ENCODE data around the gene ADAMTS10. TPM values are rescaled to one million over a fixed set of nuclear protein-coding genes. Genes with fewer than 3 reads are reported as not detected.

Gene ADAMTS10
- total and polyA plus RNA-seq, 2 of the 13 experiments (the other 11 are each of a cell fraction or from before 2014, with no cell fraction given), result 0.49 to 1.7 TPM

DNA sequence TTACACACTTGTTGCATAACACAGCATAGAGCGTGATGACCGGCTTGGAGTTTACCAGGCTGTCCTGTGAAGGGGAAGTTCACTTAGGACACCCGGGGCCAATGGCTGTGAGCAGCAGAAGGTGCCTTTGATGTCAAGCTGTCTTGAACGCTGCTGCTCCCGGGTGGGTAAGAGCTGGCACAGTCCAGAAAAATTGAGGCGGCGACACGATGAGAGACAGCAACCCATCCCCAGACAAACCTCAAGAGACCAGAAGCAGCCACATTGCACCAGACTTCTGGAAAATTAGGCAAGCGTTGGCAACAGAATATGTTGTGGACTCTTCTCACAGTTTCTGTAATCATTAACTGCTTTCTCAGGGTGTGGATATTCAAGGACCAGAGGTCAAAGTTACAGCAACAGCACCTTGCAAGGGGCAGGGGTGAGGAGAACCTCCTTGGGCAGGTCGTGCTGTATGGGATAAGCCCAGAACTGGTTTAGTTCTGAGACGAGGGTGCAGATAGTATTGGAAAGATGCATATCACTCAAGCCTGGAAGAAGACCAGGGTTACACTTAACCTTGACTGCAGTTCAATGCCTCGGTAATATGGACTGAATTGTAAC lies 30.0 kb upstream of the ADAMTS10 start (continued):
- TF ChIP-seq, protein P1, sequence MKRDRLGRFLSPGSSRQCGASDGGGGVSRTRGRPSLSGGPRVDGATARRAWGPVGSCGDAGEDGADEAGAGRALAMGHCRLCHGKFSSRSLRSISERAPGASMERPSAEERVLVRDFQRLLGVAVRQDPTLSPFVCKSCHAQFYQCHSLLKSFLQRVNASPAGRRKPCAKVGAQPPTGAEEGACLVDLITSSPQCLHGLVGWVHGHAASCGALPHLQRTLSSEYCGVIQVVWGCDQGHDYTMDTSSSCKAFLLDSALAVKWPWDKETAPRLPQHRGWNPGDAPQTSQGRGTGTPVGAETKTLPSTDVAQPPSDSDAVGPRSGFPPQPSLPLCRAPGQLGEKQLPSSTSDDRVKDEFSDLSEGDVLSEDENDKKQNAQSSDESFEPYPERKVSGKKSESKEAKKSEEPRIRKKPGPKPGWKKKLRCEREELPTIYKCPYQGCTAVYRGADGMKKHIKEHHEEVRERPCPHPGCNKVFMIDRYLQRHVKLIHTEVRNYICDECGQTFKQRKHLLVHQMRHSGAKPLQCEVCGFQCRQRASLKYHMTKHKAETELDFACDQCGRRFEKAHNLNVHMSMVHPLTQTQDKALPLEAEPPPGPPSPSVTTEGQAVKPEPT (CRISPR knock-in tag; IDR thresholded peaks at IDR 0.05; ENCODE audit: low read depth), result no peak
- peak; percentile 57 for TF ChIP-seq ZNF687 (CRISPR knock-in tag; IDR thresholded peaks at IDR 0.05)
- TF ChIP-seq MAX (IDR thresholded peaks at IDR 0.05), result 0 out of 2 replicates have a peak, but pooled peaks have one; percentile 13
- TF ChIP-seq, protein P2, sequence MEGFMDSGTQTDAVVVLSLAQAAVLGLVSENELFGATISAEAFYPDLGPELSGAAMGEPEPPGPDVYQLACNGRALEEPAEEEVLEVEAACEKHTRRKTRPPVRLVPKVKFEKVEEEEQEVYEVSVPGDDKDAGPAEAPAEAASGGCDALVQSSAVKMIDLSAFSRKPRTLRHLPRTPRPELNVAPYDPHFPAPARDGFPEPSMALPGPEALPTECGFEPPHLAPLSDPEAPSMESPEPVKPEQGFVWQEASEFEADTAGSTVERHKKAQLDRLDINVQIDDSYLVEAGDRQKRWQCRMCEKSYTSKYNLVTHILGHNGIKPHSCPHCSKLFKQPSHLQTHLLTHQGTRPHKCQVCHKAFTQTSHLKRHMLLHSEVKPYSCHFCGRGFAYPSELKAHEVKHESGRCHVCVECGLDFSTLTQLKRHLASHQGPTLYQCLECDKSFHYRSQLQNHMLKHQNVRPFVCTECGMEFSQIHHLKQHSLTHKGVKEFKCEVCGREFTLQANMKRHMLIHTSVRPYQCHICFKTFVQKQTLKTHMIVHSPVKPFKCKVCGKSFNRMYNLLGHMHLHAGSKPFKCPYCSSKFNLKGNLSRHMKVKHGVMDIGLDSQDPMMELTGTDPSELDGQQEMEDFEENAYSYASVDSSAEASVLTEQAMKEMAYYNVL (CRISPR knock-in tag; IDR thresholded peaks at IDR 0.05; ENCODE audit: borderline replicate concordance), result no peak
- TF ChIP-seq ZZZ3 (CRISPR knock-in tag; IDR thresholded peaks at IDR 0.05; ENCODE audit: borderline replicate concordance), result no peak
- TF ChIP-seq RCOR2 (CRISPR knock-in tag; IDR thresholded peaks at IDR 0.05), result peak; percentile 28; the same call in 1 of the 2 replicates
- 0 out of 2 replicates have a peak, but pooled peaks have one; percentile 61 for TF ChIP-seq ARNT2 (CRISPR knock-in tag; IDR thresholded peaks at IDR 0.05; ENCODE audit: low read depth)
- TF ChIP-seq, protein P3, sequence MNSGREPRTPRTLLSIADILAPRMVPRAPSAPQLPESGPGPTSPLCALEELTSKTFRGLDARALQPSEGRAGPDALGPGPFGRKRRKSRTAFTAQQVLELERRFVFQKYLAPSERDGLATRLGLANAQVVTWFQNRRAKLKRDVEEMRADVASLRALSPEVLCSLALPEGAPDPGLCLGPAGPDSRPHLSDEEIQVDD (CRISPR knock-in tag; IDR thresholded peaks at IDR 0.05; ENCODE audit: borderline replicate concordance), result no peak
- TF ChIP-seq, protein P4, sequence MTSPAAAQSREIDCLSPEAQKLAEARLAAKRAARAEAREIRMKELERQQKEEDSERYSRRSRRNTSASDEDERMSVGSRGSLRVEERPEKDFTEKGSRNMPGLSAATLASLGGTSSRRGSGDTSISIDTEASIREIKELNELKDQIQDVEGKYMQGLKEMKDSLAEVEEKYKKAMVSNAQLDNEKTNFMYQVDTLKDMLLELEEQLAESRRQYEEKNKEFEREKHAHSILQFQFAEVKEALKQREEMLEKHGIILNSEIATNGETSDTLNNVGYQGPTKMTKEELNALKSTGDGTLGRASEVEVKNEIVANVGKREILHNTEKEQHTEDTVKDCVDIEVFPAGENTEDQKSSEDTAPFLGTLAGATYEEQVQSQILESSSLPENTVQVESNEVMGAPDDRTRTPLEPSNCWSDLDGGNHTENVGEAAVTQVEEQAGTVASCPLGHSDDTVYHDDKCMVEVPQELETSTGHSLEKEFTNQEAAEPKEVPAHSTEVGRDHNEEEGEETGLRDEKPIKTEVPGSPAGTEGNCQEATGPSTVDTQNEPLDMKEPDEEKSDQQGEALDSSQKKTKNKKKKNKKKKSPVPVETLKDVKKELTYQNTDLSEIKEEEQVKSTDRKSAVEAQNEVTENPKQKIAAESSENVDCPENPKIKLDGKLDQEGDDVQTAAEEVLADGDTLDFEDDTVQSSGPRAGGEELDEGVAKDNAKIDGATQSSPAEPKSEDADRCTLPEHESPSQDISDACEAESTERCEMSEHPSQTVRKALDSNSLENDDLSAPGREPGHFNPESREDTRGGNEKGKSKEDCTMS (CRISPR knock-in tag; conservative IDR thresholded peaks at IDR 0.05), result no peak
- no peak; the same call in 1 of the 2 replicates for TF ChIP-seq ZNF232 (CRISPR knock-in tag; IDR thresholded peaks at IDR 0.05; ENCODE audit: borderline replicate concordance)
- TF ChIP-seq PATZ1 (CRISPR knock-in tag; IDR thresholded peaks at IDR 0.05), result peak; percentile 16; the same call in 1 of the 2 replicates
- no peak for TF ChIP-seq ZBTB21 (CRISPR knock-in tag; IDR thresholded peaks at IDR 0.05)
- no peak for TF ChIP-seq KAT7 (CRISPR knock-in tag; IDR thresholded peaks at IDR 0.05; ENCODE audit: borderline replicate concordance)

Measured in HepG2 (cell line).